Lower leg skin (tissue), 3 donors: ENCODE results near the gene FAM32A.

Experiments used
- CTCF ChIP-seq, 3 donors: fragments of 450-650 bp; IDR thresholded peaks; one replicate each; pipeline ENCODE4 v1.5.1; 2016; ENCODE audit warnings: antibody characterized with exemption in 3 of 3, mild to moderate bottlenecking in 3 of 3, moderate library complexity in 2 of 3
- POLR2A ChIP-seq, 2 donors: fragments of 450-650 bp; IDR thresholded peaks; one replicate each; pipeline ENCODE4 v1.6.1; 2016 to 2017; ENCODE audit warnings: antibody characterized with exemption in 2 of 2, mild to moderate bottlenecking in 1 of 2, moderate library complexity in 1 of 2

GRCh38 chr19:16136185-16136999 lies 48.8 kb upstream of the FAM32A start:
- no peak for TF ChIP-seq CTCF (IDR thresholded peaks at IDR 0.05)
- no peak for TF ChIP-seq POLR2A (IDR thresholded peaks at IDR 0.05)
